ENCODE measurements around the gene ASPDH. TPM values are rescaled to one million over a fixed set of nuclear protein-coding genes. Genes with fewer than 3 reads are reported as not detected.

ASPDH gene
- total RNA-seq, 1 experiment from 2014 or later: not detected

- ChIA-PET POLR2A (no interaction called here), CTCF (interaction anchor here (0.8 to 8.5 kb wide), 7 partner anchors 18 to 168 kb away, joined by 3 to 200 read pairs (median 5); no protein-coding TSS in a partner anchor)
- Mint-ChIP-seq H3K4me3 (no peak overlapping the region), H3K9me3 (peaks cover 21% of the 10 kb centered on the region), H3K27ac (no peak overlapping the region), H3K36me3 (peaks cover 16% of the 10 kb centered on the region), H3K4me1 (0 out of 2 replicates have a peak, but pooled peaks cover 2% of the 10 kb centered on the region), H3K27me3 (ENCODE audit: low read depth) (peaks cover 19% of the 10 kb centered on the region)
- no peak for DNase-seq (ENCODE audit: low spot score)
- no peak for ATAC-seq
- no peak for TF ChIP-seq MXD4 (CRISPR knock-in tag; IDR thresholded peaks at IDR 0.05; ENCODE audit: borderline replicate concordance)
- no peak for TF ChIP-seq ZNF532 (CRISPR knock-in tag; IDR thresholded peaks at IDR 0.05; ENCODE audit: borderline replicate concordance)
- TF ChIP-seq ZNF263 (CRISPR knock-in tag; IDR thresholded peaks at IDR 0.05; ENCODE audit: low read depth): no peak
- TF ChIP-seq KAT7 (CRISPR knock-in tag; IDR thresholded peaks at IDR 0.05; ENCODE audit: borderline replicate concordance): no peak
- no peak for TF ChIP-seq TEAD4 (CRISPR knock-in tag; IDR thresholded peaks at IDR 0.05)
- no peak for TF ChIP-seq NR1H2 (CRISPR knock-in tag; IDR thresholded peaks at IDR 0.05)
- TF ChIP-seq SMAD4 (CRISPR knock-in tag; IDR thresholded peaks at IDR 0.05): no peak
- TF ChIP-seq FOXK1 (CRISPR knock-in tag; IDR thresholded peaks at IDR 0.05): no peak
- no peak for TF ChIP-seq SMAD3 (CRISPR knock-in tag; IDR thresholded peaks at IDR 0.05; ENCODE audit: borderline replicate concordance)
- TF ChIP-seq ATF6 (CRISPR knock-in tag; IDR thresholded peaks at IDR 0.05): no peak
- no peak for TF ChIP-seq TP53 (CRISPR knock-in tag; IDR thresholded peaks at IDR 0.05)
- TF ChIP-seq JAZF1 (CRISPR knock-in tag; IDR thresholded peaks at IDR 0.05): no peak
- no peak for TF ChIP-seq ZBTB21 (CRISPR knock-in tag; IDR thresholded peaks at IDR 0.05; ENCODE audit: borderline replicate concordance)
- no peak for TF ChIP-seq NFYB (CRISPR knock-in tag; conservative IDR thresholded peaks at IDR 0.05; ENCODE audit: low read depth)
- TF ChIP-seq, protein P1, sequence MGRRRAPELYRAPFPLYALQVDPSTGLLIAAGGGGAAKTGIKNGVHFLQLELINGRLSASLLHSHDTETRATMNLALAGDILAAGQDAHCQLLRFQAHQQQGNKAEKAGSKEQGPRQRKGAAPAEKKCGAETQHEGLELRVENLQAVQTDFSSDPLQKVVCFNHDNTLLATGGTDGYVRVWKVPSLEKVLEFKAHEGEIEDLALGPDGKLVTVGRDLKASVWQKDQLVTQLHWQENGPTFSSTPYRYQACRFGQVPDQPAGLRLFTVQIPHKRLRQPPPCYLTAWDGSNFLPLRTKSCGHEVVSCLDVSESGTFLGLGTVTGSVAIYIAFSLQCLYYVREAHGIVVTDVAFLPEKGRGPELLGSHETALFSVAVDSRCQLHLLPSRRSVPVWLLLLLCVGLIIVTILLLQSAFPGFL (CRISPR knock-in tag; IDR thresholded peaks at IDR 0.05; ENCODE audit: borderline replicate concordance): no peak
- TF ChIP-seq, protein P2, sequence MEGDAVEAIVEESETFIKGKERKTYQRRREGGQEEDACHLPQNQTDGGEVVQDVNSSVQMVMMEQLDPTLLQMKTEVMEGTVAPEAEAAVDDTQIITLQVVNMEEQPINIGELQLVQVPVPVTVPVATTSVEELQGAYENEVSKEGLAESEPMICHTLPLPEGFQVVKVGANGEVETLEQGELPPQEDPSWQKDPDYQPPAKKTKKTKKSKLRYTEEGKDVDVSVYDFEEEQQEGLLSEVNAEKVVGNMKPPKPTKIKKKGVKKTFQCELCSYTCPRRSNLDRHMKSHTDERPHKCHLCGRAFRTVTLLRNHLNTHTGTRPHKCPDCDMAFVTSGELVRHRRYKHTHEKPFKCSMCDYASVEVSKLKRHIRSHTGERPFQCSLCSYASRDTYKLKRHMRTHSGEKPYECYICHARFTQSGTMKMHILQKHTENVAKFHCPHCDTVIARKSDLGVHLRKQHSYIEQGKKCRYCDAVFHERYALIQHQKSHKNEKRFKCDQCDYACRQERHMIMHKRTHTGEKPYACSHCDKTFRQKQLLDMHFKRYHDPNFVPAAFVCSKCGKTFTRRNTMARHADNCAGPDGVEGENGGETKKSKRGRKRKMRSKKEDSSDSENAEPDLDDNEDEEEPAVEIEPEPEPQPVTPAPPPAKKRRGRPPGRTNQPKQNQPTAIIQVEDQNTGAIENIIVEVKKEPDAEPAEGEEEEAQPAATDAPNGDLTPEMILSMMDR (IDR thresholded peaks at IDR 0.05): no peak
- TF ChIP-seq ZNF416 (CRISPR knock-in tag; IDR thresholded peaks at IDR 0.05): no peak
Measured at GRCh38 chr19:50535672-50536187, 22.0 kb upstream of the ASPDH start.

Measured in WTC11 (cell line).